CD4-positive, alpha-beta T cell treated with Interleukin-15 for 4 hours (primary cell): ENCODE results near the gene LSP1.
"Not testable (repeated sequence)": the region's sequence is repeated elsewhere in the genome, so short reads cannot be mapped to it uniquely, and the experiment has no call there.

Source experiments
- DNase-seq: peaks from one replicate; pipeline ENCODE4 v3.0.0-alpha.2; 2020; ENCODE audit warnings: low spot score

Gene LSP1

DNA sequence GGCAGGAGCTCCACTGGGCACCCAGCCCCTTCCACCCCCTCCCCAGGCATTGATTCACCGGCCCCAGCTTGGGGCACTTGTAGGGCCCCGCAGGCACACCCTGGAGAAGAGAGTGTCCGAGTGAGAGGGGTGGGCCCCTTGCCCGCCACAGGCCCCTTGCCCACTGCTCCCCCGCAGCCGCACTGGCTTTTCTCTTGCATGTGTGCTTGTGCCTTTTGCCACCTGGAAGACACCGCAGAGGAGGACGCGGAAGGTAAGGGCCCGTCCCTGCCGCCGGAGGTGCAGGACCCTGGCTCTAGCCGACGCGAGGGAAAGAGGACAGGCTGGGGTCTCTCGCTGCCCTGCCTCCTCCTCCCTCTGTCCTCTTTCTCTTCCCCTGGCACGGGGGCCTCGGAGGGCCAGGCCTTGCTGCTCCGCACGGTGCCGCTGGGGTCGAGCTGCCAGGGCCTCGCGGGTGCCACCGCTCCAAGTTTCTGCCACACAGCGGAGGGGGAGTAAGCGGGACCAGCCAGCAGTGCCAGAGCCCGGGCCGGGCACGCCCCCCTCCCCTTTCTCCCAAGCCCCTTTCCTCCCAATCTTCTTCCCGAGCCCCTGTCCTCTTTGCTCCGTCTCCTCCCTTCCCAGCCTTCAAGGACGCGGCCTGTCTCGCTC is 76.1 kb downstream of the LSP1 start:
- no peak for DNase-seq

DNA sequence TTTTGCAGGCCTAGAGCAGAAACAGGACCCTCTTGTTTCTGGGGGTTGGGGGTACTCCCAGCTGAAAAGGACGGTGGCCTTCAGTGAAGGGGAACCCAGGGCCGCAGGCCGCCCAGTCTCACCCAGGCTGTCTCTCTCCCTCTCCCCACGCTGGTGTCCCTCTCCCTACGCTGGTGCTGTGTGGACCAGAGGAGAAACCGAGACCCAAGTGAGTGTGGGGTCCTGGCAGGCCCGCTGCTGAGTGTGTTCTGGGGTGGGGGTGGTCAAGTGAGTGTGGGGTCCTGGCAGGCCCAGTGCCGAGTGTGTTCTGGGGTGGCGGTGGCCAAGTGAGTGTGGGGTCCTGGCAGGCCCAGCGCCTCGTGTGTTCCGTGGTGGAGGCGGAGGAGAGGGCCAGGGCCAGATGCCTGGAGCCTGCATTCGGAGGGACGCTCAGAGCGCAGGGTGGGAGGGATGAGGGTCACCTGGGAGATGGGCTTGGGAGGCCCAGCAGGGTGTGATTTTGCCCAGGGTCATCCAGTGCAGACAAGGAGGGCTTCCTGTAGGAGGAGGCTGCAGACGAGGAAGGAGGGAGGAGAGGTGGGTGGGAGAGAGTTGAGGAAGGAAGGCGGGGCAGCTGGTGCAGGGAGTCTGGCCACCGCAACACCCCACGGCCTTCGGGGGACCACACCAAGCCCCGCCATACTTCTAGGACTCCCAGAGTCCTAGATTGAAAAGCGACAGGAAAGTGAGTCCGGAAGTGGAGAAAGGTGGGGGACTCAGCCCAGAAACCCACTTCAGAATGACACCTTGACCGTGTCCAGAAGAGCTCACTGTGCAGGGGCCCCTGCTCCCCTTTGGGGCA is 77.0 kb downstream of the LSP1 start:
- DNase-seq: no peak

DNA sequence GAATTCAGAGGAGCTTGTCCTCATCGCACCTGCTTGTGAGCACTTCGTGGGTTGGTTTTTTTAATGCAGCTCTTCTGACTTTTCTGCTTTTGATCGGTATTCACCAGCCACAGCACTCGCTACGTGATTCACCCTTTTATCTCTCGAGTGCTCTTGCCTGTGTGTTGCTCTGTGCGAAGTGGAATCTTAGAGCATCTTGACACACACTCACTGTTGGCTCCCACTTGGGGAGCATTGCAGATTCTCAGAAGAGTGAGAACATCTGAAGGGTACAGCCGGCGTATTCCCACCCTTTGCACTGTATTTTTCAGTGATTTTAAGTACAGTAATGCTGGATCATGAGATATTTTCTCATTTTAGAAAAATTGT is 77.6 kb downstream of the LSP1 start:
- DNase-seq: no peak

DNA sequence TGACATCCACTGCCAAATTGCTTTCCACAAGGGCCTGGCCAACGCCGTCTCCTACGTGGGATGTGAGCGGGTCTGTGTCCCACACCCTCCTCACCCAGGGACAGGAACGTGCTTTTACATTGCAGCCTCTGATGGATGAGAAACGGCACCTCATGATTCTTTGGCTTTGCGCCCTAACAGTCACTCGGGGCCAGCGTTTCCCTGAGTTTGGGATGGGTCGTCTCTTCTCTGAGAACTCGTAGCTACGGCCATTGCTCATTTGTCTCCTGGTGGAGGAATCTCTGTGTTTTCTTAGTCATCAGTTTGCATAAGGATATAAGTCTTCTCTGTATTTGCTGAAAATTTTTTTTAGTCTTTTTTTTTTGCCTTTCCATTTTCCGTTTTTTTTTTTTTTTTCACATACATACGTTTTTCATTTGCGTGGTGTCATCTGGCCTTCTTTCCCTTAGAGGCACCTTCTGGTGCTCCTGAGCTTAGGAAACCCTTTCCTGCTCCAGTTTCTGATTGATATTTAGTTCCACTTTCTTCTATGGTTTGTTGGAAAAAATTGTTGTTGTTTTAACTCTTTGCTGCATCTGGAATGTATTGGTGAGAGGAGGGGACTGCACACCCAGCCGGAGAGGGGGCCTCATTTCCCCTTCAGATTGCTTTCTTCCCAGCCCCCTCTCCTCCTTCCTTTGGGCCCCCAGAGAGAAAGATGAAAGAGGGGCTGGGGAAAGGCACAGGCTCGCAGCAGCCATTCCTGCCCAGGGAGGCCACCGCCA is 78.6 kb downstream of the LSP1 start:
- DNase-seq: no peak

DNA sequence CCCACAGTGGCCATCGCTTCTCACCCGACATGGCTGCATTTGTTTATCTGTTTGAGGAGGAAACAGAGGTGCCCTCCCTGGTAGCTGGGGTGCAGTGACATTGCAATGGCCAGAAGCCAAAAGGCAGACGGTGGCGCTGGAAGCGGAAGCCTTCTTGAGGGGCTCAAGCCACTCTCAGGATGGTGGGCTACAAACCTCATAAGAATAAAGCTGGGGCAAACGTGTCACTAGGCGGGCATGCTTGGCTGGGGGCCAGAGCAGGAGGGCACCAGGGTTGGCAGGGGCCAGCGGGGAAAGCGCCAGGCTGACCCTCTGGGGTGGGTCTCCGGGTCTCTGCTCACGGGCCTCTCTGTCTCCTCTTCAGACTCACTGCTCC is 79.2 kb downstream of the LSP1 start:
- no peak for DNase-seq

DNA sequence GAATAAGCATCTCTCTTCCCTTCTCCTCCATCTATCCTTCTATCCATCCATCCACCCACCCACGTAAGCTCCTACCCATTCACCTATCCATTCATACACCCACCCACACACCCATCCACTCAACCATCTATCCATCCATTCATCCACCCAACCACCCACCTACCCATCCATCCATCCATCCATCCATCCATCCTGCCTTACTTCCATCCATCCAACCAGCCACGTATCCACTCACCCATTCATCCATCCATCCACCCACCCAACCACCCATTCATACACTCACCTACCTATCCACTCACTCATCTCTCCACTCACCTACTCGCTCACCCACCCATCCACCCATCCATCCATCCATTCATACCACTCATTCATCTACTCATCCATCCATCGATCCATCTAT is 79.8 kb downstream of the LSP1 start:
- DNase-seq: no peak

DNA sequence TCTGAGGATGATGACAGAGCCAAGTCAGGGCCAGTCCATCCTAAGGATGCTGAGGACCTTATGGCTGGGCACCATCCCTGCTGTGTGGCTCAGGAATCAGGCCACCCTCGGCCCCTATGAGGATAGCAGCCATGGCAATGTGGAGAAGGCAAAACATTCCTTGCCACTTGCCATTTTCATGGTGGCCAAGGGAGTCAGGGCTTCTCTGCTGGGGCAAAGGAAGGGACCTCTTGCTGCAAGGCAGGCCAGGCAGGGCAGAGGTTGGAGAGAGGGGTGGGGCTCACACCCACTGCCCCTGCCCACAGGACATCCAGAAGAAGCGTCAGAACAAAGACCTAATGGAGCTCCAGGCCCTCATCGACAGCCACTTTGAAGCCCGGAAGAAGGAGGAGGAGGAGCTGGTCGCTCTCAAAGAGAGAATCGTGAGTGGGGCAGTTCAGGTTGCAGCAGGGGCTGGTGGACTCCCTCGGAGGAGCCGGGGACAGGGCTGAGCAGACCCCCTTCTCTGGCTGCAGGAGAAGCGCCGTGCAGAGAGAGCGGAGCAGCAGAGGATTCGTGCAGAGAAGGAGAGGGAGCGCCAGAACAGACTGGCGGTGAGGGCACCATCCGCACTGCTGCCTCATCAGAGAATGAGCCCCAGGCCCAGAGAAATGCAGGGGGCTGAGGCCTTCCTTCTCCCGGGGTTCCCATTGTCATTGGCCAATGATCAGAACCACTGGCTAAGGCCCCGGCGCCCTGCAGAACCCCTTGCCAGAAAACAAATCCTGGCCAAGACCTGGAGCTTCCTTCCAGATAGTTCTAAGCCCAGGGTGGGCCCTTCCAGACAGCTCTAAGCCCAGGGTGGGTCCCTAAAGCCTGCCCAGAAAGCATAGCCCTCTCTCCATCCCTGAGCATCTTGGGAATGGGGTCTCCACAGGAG is 80.8 kb downstream of the LSP1 start:
- DNase-seq: no peak

DNA sequence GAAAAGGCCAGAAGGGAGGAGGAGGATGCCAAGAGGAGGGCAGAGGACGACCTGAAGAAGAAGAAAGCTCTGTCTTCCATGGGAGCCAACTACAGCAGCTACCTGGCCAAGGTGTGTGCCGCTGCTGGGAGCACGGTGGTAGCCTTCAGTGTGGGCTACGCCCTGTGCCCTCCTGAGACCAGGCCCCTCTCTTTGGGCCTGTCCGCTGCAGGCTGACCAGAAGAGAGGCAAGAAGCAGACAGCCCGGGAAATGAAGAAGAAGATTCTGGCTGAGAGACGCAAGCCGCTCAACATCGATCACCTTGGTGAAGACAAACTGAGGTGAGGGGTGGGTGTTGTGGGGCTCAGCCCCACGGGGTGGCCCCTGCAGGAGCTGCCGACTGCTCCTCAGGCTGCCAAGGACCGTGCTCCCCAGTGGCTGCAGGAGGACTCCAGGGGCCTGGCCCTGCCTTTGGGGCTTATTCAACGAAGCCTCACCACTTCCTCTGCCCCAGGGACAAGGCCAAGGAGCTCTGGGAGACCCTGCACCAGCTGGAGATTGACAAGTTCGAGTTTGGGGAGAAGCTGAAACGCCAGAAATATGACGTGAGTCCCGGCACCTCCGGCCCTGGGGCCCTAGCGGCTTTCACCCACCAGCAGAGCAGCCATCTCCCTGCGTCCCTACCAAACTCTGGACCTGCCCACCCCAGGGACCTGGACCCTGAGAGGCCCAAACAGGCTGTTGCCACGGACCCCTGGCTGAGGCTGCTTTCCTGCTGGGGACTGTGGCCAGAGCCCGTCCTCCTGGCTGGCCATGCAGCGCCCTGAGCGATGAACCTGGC is 81.7 kb downstream of the LSP1 start:
- DNase-seq: no peak

DNA sequence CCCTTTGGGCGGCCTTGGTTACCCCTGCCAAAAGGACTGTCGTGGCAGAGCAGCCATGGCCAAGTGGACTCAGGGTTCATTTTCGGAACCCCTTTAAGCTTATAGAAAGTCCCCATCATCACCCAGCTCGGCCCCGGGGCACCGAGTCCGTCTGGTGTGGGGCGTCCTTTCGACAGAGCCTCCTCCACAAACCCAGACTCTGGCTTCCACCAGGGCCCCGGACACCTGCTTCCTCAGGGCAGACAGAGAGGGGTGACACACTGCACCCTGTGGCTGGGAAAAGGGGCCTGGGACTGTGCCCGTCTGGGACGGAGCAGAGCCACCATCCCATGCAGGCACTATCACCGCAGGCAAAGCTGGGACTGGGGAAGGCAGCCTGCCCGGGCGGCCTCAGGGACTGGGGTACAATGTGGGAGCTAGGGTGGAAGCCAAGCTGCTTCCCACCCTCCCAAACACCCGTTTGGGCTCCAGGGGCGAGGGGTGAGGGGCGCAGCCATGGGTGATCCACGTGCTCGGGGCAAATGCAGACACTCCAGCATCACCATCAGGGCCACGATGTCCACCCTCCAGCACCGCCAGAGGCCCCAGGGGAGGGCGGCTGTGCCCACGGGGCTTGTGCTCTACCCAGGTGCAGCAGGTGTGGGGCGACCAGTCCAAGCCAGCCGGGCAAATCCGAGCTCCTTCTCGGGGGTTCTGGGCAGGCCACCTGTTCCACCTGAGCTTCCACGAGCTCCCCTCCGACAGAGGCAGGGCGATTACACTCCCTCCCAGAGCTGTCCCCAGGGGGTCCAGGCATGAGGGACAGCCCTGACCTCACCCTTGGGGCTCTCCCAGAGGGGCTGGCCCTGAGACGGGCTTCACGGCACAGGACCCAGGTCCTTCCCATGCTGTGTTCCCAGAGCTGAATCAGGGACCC is 82.5 kb downstream of the LSP1 start:
- DNase-seq: no peak

DNA sequence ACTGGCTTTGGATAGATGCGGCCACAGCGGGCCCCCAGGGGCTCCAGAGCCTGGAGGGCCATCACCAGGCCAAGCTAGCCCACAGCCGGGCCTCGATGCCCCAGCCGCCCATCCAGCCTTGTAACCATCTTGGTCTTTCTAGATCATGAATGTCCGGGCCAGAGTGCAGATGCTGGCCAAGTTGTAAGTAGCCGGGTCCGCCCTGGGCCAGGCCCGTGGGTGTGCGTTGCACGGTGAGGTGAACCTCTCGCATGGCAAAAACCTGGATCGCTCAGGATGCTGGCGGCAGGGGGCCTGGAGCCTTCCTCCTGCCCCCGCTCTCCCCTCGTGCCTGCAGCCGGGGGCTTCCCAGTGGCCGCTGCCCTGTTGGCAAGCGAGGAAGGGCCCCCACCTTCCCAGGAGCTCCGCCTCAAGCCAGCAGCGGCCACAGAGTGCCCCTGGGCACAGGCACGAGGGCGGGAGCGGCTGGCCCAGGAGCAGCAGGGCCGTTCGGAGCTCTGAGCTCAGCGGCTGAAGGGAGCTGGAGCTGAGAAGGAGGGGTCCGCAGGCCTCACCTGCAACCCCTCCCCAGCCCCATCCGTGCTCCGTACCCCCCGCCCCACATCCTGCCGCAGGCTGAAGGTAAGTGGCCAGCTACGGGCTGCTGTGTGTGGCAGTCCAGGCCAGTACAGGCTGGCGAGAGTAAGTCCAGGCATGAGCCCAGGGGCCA is 83.3 kb downstream of the LSP1 start:
- DNase-seq: no peak

DNA sequence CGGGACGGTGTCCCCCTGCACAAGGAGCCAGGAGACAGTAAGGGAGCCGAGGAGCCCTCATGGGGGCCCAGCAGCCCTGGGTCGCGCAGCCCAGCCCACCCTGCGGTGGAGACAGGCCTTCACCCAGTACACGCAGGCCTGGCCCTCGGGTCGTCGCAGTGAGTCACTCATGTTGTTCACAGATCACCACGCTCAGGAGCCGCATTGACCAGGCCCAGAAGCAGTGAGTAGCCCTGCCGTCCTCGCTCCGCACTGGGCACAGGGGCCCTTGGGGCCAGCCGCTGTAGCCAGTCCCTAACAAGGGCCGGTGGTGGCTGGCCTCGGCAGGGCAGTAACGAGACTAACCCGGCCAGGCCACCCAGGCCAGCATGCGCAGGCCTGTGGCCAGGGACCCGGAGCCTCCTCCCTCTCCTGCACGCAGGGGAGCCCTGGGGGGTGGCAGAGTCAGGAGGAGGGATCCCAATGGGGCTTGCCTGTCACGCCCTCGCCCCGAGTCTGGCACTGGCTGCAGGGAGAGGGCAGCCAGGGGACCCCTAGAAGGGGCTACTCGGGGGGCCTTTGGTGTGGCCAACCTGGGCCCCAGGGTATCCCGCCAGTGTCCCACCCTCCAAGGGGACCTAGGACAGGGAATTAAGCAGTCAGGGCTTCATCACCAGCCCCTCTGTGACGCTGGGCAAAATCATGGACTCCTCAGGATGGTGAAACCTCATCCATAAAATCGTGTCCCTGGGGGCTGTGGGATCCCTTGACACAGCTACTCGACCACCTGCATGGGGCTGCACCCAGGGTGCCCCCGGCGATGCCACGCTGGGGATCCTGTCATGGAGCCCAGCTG is 84.1 kb downstream of the LSP1 start:
- DNase-seq: no peak

DNA sequence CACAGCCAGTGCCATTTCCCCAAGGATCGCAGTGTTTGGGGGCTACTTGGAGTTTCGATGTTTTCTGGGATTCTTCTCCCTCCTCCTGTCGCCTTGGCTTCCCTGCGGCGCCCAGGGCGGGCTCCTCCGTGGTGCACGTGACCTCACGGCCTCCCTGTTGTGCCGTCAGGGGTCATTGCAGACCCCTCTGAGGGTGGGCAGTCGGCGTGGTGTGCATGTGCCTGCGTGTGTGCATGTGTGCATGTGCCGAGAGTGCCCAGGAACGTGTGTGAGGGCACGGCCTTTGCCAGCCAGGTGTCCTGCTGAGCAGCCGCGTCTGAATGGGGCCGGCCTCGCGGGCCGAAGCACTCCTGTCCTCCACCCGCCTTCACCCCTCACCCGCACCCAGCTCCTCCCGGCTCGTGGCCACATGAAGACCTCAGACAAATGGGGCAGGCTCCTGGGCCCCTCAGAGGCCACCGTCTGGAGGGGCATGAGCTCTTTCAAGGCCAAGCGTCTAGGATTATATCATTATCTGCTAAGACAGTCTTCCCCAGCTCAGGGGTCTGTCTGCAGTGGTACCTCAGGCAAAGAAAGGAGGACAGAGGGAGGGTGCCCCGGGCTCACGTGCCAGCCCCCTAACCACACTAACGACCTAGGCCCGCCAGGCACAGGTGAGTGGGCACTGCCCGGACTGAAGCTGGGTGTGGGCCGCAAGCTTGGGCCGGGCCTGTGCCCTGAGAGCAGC is 84.9 kb downstream of the LSP1 start:
- no peak for DNase-seq

DNA sequence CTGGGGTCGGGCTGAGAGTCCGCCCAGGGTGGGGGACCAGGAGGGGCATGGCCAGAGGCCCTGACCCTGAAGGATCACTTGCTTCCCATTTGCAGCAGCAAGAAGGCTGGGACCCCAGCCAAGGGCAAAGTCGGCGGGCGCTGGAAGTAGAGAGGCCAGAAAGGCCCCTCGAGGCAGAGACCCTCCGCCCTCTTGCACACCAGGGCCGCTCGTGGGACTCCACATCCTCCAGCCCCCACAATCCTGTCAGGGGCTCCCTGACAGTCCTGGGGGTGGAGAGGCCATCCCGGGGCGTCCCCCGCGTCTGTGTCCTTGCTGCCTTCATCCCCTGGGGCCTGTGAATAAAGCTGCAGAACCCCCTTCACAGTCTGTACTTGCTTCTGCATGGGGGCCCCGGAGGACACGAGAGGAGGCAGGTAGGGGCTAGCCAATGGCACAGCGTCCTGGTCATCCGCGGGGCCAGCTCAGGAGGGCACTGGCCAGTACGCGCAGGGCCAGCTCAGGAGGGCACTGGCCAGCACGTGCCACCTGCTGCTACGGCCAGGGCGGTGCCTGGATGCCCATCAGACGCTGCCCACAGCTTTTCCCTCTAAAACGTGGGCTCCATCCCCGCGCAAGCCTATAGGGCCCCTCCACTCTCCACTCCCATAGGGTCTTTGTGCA is 85.6 kb downstream of the LSP1 start:
- no peak for DNase-seq

DNA sequence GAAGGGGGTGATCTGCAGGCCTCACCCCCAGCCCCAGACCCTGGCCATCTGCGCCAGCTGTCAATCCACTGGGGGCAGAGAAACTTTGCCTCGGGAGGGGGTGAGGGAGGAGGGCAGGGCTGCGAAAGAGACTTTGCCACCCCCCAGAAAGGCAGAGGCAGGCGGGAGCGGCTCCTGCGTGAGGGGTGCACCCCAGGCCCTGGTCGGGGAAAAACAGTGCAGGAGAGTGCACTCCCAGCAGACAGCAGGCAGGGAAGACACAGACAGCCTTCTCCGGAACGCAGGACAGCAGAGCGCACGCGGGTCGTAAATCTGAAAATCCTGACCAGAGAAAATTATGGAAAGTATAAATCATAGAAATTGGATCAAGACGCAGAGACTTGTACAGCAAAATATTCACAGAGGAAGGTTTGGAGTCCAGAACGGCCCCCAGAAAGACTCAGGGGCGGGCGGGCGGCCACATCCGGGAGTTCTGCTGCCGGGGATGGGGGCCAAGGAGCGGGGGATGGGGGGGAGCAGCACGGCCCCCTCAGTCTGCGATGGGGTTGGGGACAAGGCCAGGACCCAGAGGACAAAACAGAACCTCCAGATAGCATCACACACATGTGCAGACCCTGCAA is 86.2 kb downstream of the LSP1 start:
- no peak for DNase-seq

DNA sequence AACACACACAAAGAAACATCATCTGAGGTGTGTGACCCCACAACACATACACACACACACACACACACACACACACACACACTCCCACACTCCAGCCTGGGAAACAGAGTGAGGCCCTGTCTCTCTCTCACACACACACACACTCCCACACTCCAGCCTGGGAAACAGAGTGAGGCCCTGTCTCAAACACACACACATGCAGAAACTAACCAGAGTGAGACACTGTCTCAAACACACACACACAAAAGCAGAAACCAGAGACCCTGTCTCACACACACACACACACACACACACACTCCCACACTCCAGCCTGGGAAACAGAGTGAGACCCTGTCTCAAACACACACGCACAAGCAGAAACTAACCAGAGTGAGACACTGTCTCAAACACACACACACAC is 86.9 kb downstream of the LSP1 start:
- DNase-seq: not testable (repeated sequence)
